HepG2 (cell line): ENCODE data around the gene ACAP1. TPM values are rescaled to one million over a fixed set of nuclear protein-coding genes. Genes with fewer than 3 reads are reported as not detected.

Source experiments
- HNRNPLL ChIP-seq: fragments of 200-400 bp; formaldehyde crosslinking; IDR thresholded peaks from 2 replicates; pipeline ENCODE4 v1.6.1; 2017; ENCODE audit warnings: mild to moderate bottlenecking, low read depth, low read length; ENCODE audit not compliant: poor library complexity, severe bottlenecking
- HOXA7 ChIP-seq: sonication (generic); formaldehyde crosslinking; IDR thresholded peaks from 2 replicates; pipeline ENCODE4 v1.8.1; 2022; ENCODE audit warnings: mild to moderate bottlenecking, missing genetic modification reagents, moderate library complexity
- MYNN ChIP-seq: sonication (generic); formaldehyde crosslinking; IDR thresholded peaks from 2 replicates; pipeline ENCODE4 v1.4.0; 2020; ENCODE audit warnings: mild to moderate bottlenecking, low read depth, missing genetic modification reagents
- RFX1 ChIP-seq: fragments of 450-650 bp; IDR thresholded peaks from 2 replicates; pipeline ENCODE4 v1.6.1; 2017
- SYNCRIP ChIP-seq: fragments of 200-400 bp; formaldehyde crosslinking; IDR thresholded peaks from 2 replicates; pipeline ENCODE4 v1.6.1; 2018; ENCODE audit warnings: mild to moderate bottlenecking, low read depth, low read length; ENCODE audit not compliant: insufficient read depth
- ZNF256 ChIP-seq: sonication (generic); formaldehyde crosslinking; conservative IDR thresholded peaks from 2 replicates; pipeline ENCODE4 v1.4.0; 2020; ENCODE audit warnings: missing genetic modification reagents
- ZNF260 ChIP-seq: sonication (generic); formaldehyde crosslinking; IDR thresholded peaks from 2 replicates; pipeline ENCODE4 v1.4.0; 2020; ENCODE audit warnings: missing genetic modification reagents, low read depth, mild to moderate bottlenecking, borderline replicate concordance
- ZNF720 ChIP-seq: sonication (generic); formaldehyde crosslinking; IDR thresholded peaks from 2 replicates; pipeline ENCODE4 v1.4.0; 2020; ENCODE audit warnings: missing genetic modification reagents
- ZNF737 ChIP-seq: sonication (generic); formaldehyde crosslinking; IDR thresholded peaks from 2 replicates; pipeline ENCODE4 v1.5.0; 2020; ENCODE audit warnings: missing genetic modification reagents, mild to moderate bottlenecking, borderline replicate concordance
- ZNF746 ChIP-seq: sonication (generic); formaldehyde crosslinking; IDR thresholded peaks from 2 replicates; pipeline ENCODE4 v1.8.0; 2022; ENCODE audit warnings: mild to moderate bottlenecking, missing genetic modification reagents
- ZNF891 ChIP-seq: sonication (generic); formaldehyde crosslinking; IDR thresholded peaks from 2 replicates; pipeline ENCODE4 v1.5.0; 2020; ENCODE audit warnings: mild to moderate bottlenecking, missing genetic modification reagents
- polyA plus RNA-seq, 8 experiments: library from polyadenylated mRNA; depleted of rRNA in 3 of 8; stranded (reverse) in 7 of 8; unstranded in 1 of 8; fragments of >200 nt; fragmentation: Illumina TruSeq in 4 of 8; extraction: Trizol in 4 of 8; gene quantifications; 2 replicates each; pipeline versions ENCODE4 v1.2.1 to v1.2.3, GENCODE V29; 2011 to 2016; ENCODE audit warnings: low read depth in 4 of 8, missing spikeins in 1 of 8, mixed read lengths in 1 of 8; ENCODE audit not compliant: insufficient read depth in 1 of 8
- total RNA-seq, 5 experiments: library from RNA; depleted of rRNA; stranded (reverse); fragments of >200 nt; fragmentation: Illumina TruSeq; extraction: Trizol; gene quantifications; 2 replicates each; pipeline ENCODE4 v1.2.3, GENCODE V29; 2016; ENCODE audit warnings: low read depth in 1 of 5
- TF ChIP-seq, protein P1 (sequence below): sonication (generic); formaldehyde crosslinking; IDR thresholded peaks from 2 replicates; pipeline ENCODE4 v1.4.0; 2020; ENCODE audit warnings: missing genetic modification reagents
- TF ChIP-seq, protein P2 (sequence below): sonication (generic); formaldehyde crosslinking; IDR thresholded peaks from 2 replicates; pipeline ENCODE4 v1.9.0; 2022; ENCODE audit warnings: missing genetic modification reagents, mild to moderate bottlenecking, borderline replicate concordance
- TF ChIP-seq, protein P3 (sequence below): IDR thresholded peaks from 2 replicates; pipeline ENCODE4 v1.6.1; 2016; ENCODE audit warnings: mild to moderate bottlenecking, missing biosample characterization, missing genetic modification reagents
- TF ChIP-seq, protein P4 (sequence below): sonication (generic); formaldehyde crosslinking; IDR thresholded peaks from 2 replicates; pipeline ENCODE4 v1.4.0; 2020; ENCODE audit warnings: mild to moderate bottlenecking, missing genetic modification reagents
- TF ChIP-seq, protein P5 (sequence below): sonication (generic); formaldehyde crosslinking; IDR thresholded peaks from 2 replicates; pipeline ENCODE4 v1.5.0; 2020; ENCODE audit warnings: mild to moderate bottlenecking, missing genetic modification reagents
- TF ChIP-seq, protein P6 (sequence below): sonication (generic); formaldehyde crosslinking; IDR thresholded peaks from 2 replicates; pipeline ENCODE4 v1.4.0; 2020; ENCODE audit warnings: missing genetic modification reagents
- TF ChIP-seq, protein P7 (sequence below): IDR thresholded peaks from 2 replicates; pipeline ENCODE4 v1.6.1; 2016; ENCODE audit warnings: missing genetic modification reagents, missing compliant biosample characterization

ACAP1 gene
- total and polyA plus RNA-seq, 2 of the 13 experiments (the other 11 are each of a cell fraction or from before 2014, with no cell fraction given) = 1.3 to 2.5 TPM

DNA sequence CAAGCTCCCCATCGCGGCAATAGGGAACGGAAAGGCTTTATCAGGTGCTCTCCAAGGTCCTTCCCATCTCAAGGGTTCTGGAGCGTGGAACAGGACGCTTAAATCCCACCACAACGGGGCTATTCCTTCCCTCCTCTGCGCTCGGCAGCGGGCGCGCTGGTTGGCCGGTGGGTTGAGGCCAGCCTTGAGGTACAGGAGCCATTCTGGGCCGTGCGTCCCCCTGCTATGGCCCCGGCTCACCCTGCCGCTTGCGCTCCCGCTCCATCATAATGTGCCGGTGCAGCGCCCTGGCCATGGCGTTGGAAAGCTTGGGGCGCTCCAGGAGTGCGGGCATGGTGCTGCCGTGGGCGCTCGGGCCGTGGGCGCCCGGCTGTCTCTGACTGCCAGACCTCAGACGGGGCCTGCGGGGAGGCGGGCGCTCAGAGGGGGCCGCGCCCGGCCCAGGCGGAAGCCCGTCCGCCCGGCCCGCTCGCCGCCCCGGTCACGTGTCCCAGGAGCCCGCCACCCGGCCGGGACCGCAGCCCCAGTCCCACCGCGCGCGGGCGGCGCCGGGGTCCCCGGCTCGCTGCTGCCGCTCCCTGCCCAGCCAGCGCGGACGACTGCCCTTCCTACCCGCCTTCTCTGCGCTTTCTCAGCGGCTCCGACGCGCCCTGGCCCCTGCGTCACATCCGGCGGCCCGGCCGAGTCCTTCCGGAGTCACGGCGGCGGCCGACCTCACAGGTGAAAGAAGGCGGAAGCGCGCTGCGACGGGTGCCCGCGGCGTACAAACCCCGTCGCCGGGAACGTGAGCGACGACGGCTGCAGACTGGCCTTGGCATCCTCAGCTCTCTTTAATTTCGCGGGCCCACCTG lies 21.4 kb upstream of the ACAP1 start, which contains the start of gene GPS2 (continued):
- TF ChIP-seq, protein P1, sequence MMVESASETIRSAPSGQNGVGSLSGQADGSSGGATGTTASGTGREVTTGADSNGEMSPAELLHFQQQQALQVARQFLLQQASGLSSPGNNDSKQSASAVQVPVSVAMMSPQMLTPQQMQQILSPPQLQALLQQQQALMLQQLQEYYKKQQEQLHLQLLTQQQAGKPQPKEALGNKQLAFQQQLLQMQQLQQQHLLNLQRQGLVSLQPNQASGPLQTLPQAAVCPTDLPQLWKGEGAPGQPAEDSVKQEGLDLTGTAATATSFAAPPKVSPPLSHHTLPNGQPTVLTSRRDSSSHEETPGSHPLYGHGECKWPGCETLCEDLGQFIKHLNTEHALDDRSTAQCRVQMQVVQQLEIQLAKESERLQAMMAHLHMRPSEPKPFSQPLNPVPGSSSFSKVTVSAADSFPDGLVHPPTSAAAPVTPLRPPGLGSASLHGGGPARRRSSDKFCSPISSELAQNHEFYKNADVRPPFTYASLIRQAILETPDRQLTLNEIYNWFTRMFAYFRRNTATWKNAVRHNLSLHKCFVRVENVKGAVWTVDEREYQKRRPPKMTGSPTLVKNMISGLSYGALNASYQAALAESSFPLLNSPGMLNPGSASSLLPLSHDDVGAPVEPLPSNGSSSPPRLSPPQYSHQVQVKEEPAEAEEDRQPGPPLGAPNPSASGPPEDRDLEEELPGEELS = peak; percentile 58; the same call in 1 of the 2 replicates
- TF ChIP-seq, protein P2, sequence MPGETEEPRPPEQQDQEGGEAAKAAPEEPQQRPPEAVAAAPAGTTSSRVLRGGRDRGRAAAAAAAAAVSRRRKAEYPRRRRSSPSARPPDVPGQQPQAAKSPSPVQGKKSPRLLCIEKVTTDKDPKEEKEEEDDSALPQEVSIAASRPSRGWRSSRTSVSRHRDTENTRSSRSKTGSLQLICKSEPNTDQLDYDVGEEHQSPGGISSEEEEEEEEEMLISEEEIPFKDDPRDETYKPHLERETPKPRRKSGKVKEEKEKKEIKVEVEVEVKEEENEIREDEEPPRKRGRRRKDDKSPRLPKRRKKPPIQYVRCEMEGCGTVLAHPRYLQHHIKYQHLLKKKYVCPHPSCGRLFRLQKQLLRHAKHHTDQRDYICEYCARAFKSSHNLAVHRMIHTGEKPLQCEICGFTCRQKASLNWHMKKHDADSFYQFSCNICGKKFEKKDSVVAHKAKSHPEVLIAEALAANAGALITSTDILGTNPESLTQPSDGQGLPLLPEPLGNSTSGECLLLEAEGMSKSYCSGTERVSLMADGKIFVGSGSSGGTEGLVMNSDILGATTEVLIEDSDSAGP (CRISPR knock-in tag) = peak; percentile 68
- TF ChIP-seq RFX1 (no peak), SYNCRIP (no peak), ZNF260 (no peak), ZNF746 (CRISPR knock-in tag) (peak; percentile 69; the same call in 1 of the 2 replicates), ZNF737 (CRISPR knock-in tag) (no peak), HNRNPLL (peak; percentile 60), HOXA7 (no peak), ZNF891 (CRISPR knock-in tag) (no peak), MYNN (CRISPR knock-in tag) (no peak), ZNF256 (CRISPR knock-in tag) (0 out of 2 replicates have a peak, but pooled peaks have one; percentile 28), ZNF720 (no peak)
- TF ChIP-seq, protein P3, sequence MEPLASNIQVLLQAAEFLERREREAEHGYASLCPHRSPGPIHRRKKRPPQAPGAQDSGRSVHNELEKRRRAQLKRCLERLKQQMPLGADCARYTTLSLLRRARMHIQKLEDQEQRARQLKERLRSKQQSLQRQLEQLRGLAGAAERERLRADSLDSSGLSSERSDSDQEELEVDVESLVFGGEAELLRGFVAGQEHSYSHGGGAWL = peak; percentile 45; the same call in 1 of the 2 replicates
- TF ChIP-seq, protein P4, sequence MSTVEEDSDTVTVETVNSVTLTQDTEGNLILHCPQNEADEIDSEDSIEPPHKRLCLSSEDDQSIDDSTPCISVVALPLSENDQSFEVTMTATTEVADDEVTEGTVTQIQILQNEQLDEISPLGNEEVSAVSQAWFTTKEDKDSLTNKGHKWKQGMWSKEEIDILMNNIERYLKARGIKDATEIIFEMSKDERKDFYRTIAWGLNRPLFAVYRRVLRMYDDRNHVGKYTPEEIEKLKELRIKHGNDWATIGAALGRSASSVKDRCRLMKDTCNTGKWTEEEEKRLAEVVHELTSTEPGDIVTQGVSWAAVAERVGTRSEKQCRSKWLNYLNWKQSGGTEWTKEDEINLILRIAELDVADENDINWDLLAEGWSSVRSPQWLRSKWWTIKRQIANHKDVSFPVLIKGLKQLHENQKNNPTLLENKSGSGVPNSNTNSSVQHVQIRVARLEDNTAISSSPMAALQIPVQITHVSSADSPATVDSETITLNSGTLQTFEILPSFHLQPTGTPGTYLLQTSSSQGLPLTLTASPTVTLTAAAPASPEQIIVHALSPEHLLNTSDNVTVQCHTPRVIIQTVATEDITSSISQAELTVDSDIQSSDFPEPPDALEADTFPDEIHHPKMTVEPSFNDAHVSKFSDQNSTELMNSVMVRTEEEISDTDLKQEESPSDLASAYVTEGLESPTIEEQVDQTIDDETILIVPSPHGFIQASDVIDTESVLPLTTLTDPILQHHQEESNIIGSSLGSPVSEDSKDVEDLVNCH = no peak
- TF ChIP-seq, protein P5, sequence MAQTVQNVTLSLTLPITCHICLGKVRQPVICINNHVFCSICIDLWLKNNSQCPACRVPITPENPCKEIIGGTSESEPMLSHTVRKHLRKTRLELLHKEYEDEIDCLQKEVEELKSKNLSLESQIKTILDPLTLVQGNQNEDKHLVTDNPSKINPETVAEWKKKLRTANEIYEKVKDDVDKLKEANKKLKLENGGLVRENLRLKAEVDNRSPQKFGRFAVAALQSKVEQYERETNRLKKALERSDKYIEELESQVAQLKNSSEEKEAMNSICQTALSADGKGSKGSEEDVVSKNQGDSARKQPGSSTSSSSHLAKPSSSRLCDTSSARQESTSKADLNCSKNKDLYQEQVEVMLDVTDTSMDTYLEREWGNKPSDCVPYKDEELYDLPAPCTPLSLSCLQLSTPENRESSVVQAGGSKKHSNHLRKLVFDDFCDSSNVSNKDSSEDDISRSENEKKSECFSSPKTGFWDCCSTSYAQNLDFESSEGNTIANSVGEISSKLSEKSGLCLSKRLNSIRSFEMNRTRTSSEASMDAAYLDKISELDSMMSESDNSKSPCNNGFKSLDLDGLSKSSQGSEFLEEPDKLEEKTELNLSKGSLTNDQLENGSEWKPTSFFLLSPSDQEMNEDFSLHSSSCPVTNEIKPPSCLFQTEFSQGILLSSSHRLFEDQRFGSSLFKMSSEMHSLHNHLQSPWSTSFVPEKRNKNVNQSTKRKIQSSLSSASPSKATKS (CRISPR knock-in tag) = no peak
- TF ChIP-seq, protein P6, sequence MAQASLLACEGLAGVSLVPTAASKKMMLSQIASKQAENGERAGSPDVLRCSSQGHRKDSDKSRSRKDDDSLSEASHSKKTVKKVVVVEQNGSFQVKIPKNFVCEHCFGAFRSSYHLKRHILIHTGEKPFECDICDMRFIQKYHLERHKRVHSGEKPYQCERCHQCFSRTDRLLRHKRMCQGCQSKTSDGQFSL (CRISPR knock-in tag) = 0 out of 2 replicates have a peak, but pooled peaks have one; percentile 36
- TF ChIP-seq, protein P7, sequence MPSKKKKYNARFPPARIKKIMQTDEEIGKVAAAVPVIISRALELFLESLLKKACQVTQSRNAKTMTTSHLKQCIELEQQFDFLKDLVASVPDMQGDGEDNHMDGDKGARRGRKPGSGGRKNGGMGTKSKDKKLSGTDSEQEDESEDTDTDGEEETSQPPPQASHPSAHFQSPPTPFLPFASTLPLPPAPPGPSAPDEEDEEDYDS (CRISPR knock-in tag) = peak; percentile 64; the same call in 1 of the 2 replicates
